ENCODE data around the gene TEX29.

TEX29 gene

GRCh38 chr13:111330066-111330610, 9.7 kb downstream of the TEX29 start:
- H3K9me3 ChIP-seq (ENCODE audit: control insufficient read depth, insufficient read depth, low read depth, low read length): no peaks in the 10 kb centered on the region
- TF ChIP-seq MYNN (tag by site-specific recombination; IDR thresholded peaks at IDR 0.05; ENCODE audit: borderline replicate concordance): no peak
- no peak for TF ChIP-seq ZNF148 (tag by site-specific recombination; IDR thresholded peaks at IDR 0.05; ENCODE audit: borderline replicate concordance)
- TF ChIP-seq ZNF521 (tag by site-specific recombination; IDR thresholded peaks at IDR 0.05): no peak
- no peak for TF ChIP-seq SCRT1 (tag by site-specific recombination; IDR thresholded peaks at IDR 0.05; ENCODE audit: borderline replicate concordance)
- no peak for TF ChIP-seq PATZ1 (tag by site-specific recombination; IDR thresholded peaks at IDR 0.05)
- TF ChIP-seq PRDM2 (tag by site-specific recombination; IDR thresholded peaks at IDR 0.05; ENCODE audit: borderline replicate concordance): no peak
- TF ChIP-seq KLF7 (tag by site-specific recombination; IDR thresholded peaks at IDR 0.05; ENCODE audit: borderline replicate concordance): no peak
- no peak for TF ChIP-seq ZNF133 (tag by site-specific recombination; IDR thresholded peaks at IDR 0.05)
- TF ChIP-seq ZNF555 (tag by site-specific recombination; conservative IDR thresholded peaks at IDR 0.05): no peak
- no peak for TF ChIP-seq HIC1 (tag by site-specific recombination; IDR thresholded peaks at IDR 0.05)
- no peak for TF ChIP-seq ZNF121 (tag by site-specific recombination; IDR thresholded peaks at IDR 0.05)
- no peak for TF ChIP-seq PBX3 (CRISPR knock-in tag; IDR thresholded peaks at IDR 0.05)
- no peak overlapping the region for H3K27ac ChIP-seq (ENCODE audit: extremely low read depth, low read depth, low read length)
- no peaks in the 10 kb centered on the region for H3K36me3 ChIP-seq (ENCODE audit: control insufficient read depth in 2 of 2, insufficient read depth in 1 of 2, low read length in 2 of 2)
- H3K4me1 ChIP-seq (ENCODE audit: control insufficient read depth, insufficient read depth, low read length): no peaks in the 10 kb centered on the region
- ChIA-PET CTCF (no interaction called here), POLR2A (interaction anchor here (0.5 kb wide), 1 partner anchor 210 kb away, joined by 3 read pairs; no protein-coding TSS in a partner anchor)
- no peak overlapping the region for H3K4me3 ChIP-seq (ENCODE audit: low read depth, low read length)
